ENCODE results near the gene CYB5R3.

The CYB5R3 gene

DNA sequence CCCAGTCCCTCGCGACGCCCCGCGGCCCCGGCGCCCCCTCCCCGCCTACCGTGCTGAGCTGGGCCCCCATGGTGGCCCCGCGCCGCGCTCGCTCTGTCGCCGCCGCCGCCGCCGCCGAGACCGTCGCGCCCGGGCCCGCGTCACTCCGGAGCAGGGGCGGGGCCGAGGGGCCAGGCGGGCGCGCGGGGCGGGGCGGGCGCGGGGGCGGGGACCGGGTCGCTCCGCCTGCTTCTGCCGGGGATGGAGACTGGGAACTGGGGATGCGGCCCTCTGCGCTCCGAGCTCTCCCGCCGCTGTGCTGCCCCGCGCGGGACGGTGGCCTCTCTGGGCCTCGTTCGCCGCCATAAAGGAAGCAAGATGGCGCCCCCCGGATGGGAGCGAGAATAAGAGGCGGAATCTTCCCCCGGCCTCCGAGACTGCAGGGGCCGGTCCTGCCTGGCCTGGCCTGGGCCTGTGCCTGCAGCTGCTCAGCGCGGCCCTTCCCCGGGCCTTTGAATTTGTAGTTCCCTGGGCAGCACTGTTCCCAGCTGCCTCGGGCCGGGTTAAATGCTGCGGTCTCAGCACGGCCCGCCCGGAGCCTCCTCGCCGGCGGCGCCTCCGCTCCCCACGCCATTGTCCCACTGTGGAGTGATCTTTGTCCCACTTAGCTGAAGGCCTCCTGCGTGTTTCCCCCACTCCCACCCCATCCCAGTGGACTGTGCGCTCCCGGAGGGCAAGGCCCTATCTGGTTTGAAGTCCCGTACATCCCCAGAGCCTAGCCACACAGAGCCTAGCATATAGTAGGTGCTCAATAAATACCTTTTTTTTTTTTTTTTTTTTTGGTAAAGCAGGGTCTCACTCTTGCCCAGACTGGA lies at the start of gene CYB5R3:
Gene CYB5R3, minus strand, starts transcription at position 147 of the 854 bp plus-strand sequence. Its CDS starts 77 bp downstream, at position 70.
- peak; percentile 15 to 57 for DNase-seq (ENCODE audit: low read depth in 2 of 2, low spot score in 1 of 2)

DNA sequence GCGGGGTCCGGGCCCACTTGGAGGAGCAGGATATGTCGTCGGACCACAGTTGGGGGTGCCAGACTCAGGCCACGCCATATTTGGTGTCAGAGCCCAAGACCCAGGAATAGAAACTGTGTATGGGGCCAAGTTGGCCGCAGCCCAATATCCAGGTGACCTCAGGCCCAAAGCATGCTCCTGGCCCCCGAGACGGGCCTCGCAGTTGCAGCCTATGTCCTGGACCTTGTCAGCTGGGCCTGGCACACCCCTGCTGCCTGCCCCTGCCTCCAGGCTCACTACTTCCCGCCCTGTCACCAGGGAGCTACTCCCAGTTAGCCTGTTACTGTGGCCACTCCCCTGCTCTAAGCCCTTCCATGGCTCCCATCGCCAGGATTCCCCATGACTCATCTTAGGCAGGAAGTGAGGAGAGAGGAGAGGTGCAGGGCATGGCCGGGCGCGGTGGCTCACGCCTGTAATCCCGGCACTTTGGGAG lies 48.4 kb upstream of the CYB5R3 start:
- no peak for DNase-seq (ENCODE audit: low read depth in 2 of 2, low spot score in 1 of 2)

DNA sequence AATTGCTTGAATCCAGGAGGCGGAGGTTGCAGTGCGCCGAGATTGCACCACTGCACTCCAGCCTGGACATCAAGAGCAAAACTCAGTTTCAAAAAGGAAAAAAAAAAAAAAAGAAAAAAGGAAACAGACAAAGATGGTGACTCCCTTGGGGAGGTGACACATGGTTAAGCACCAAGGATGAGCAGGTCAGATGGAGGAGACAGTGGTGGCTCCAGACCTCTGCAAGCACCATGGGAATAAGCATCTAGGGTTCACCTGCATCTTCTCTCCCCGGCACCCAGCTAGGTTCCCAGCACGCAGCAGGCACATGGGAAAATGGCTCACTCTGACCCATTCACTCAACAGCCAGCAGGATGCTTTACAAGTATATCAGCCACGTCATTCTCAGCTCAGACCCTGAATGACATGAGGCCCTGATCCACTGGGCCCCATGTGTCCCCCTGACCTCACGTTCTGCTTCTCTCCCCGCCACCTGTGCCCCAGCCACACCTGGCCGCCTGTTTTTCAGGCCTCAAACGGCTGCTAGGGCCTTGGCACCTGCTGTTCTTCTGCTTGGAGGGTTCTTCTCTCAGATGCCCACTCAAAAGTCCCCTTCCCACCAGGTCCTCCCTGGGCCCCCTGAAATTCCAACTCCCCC lies 47.3 kb upstream of the CYB5R3 start:
- DNase-seq (ENCODE audit: low read depth in 2 of 2, low spot score in 1 of 2), result no peak

DNA sequence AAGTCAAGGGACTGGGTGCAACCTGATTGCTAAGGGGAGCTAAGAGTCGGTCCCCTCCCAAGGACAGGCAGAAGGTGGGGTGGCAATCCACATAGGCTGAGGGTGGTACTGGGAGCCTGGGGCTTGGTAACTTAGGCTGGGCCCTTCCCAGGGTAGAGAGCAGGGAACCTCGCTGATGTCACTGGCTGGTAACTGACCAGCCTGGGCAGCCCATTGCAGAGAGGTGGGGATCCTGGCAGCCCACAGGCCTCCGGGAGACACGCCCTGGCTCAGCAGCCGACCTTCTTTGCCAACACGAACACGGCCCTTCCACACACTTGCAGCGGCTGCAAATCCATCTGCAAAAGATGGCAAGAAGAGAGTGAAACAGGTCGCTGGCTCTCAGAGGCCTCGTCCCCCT lies 46.1 kb upstream of the CYB5R3 start:
- no peak for DNase-seq (ENCODE audit: low read depth in 2 of 2, low spot score in 1 of 2)

DNA sequence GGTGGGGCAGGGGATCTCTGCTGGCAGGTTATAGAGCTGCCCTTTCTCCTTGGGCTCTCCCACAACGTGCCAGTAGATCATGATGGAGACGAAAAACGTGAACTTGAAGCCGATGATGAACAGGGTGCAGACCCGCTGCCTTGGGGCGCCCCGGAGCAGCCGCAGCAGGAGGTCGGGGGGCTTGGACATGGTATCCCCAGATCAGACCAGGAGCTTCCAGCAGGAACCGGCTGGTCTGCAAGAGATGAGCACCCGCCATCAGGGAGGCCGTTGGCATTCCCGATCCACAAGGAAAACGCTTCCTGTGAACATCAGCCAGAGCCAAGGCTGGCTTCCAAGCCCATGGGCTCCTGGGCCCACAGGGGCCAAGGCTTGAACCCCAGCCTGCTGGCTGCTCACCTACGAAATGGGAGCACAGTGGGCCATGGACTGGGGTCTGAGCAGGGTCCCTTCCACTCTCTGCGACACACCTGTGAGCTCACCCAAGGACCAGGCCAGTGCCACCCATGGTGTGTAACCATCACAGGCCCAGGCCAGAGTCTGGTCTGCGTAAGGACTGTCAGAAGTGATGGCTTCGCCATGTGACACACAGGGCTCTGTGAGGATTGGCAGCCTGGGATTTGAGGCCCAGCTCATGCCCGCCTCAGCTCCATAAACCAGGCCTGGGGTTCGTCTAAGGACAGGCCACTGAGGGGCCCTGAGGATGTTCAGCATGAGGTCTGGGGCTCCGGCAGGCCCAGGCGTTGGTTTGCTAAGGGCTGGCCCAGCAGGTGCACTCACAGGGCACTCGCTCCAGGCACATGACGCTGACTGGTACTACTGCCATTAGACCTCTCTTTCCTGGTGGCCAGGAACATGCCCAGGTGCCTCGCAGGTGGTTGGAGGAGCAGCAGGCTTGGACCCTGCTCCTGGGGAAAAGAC lies 44.8 kb upstream of the CYB5R3 start:
- DNase-seq (ENCODE audit: low read depth in 2 of 2, low spot score in 1 of 2), result no peak

DNA sequence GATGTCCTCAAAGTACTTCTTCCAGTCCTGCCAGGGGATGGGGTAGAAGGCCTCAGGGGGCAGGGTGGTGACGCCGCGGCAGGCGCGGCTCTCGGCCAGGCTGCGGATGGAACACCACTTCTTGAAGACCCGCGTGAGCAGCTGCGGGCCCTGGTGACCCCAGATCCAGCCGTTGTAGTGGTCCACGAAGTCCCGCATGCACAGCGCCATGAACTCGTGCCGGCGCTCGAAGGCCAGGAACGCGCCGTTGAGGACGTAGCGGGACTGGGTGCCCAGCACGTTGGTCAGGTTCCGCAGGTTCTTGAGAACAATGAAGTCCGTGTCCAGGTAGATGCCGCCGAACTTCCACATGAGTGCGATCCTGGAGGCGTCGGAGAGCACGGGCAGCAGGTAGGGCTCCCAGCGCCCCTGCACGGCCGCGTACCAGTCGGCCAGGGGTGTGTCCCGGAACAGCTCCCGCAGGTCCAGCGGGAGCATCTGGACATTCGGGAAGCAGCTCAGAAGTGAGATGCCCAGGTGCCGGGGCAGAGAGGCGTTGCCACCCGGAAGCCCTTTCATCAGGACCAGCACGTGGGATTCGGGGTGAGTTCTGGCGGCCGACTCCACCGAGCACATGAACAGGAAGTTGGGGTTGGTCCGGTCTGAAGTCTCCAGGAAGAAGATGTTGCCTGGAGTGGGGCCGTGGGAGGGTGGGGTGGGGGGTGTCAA lies 44.0 kb upstream of the CYB5R3 start:
- no peak for DNase-seq (ENCODE audit: low read depth in 2 of 2, low spot score in 1 of 2)

DNA sequence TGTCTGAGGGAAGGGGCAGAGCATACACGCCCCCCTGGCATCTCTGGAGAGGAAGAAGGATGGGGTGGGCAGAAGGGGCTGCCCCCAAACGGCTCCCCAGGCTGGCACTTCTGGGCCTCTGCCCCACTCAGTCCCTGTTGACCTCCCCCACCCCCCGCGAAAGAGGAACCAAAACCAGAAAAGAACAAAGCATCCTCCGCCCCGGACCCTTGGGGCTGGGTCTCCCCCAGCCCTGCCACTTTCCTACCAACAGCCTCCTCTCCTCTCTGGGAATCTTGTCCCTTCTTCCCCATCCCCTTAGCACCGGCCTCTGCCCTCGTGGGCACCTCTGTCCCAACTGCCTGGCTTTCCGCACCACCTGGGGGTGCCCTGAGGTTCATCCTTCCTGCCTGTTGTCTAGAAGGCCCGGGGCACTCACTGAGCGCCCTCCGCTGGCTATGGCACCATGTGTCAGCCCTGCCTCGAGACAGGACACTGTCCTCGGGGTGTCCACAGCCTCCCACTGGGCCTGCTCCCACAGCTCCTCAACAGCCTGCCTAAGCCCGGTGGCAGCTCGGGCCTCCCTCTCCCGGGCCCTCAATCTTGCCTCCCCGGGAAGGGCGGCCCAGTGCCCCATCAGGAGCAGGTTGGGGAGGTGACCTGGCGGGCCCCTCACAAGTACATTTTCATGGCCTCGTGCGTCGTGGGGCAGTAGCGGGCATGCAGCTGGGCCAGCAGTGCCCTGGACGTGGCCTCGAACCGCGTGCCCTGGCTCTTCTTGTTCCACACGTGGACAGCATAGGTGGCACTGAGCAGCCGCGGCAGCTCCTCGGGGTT lies 43.3 kb upstream of the CYB5R3 start:
- no peak for DNase-seq (ENCODE audit: low read depth in 2 of 2, low spot score in 1 of 2)

DNA sequence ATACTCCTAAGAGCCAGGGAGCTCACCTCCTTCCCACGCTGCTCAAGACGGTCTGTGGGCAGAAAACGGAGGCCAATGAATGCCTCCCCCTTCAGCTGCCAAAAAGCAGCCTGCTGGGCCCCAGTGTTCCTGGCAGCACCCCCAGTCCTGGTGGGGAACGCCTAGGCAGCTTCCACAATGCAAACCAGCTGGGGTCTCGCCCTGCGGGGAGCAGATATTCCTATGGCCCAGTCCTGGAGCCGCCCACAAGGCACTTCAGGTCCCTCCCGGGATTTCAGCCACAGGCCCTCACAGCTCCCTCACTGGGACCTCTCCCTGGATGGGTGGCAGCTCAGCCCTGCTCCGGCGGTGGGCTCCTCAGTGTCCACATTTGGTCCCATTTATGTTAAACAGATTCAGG lies 42.2 kb upstream of the CYB5R3 start:
- DNase-seq (ENCODE audit: low read depth in 2 of 2, low spot score in 1 of 2), result no peak

DNA sequence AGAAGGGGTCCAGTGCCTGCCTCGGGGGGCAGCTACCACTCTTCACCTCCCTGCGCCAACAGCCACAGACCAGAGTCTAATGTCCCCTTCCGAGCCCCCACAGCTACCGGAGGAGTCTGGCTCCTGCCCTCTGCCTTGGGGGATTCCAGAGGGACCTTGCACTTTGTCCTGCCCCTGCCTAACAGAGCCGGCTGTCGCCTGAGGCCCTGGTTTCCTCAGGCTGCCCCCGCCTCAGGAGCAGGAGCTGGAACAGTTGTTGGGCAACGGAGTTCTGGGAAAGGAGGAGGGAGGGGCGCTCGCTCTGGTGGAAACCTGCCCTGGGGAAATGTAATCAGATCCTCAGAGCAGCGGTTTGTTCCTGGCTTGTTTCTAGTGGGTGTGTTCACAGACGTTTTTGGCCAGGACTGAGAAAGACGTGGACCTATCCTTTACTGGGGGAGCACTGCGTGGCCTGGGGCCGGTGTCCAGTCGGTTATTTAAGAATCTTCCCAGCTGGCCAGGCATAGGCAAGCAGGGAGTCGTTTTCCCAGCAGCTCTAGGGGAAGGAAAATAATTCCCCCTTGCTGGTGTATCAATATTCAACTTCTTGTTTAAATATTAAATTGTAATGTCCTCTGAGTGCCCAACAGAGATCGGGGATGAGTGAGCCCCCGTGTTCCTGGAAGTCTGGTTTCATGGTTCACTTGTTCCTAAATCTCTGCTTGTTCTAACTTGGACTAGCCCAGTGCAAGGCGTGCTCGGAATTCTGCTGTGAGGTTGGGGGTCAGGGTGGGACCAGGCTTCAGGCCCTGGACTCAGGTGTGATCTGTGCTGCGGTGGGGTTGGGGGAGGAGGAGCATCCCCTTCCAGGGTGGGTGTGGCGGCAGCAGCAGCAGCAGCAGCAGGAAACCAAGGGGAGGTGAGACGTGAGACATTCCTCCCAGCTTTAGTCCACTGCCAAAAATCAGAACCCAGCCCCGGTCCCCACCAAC lies 39.3 kb upstream of the CYB5R3 start:
- DNase-seq (ENCODE audit: low read depth in 2 of 2, low spot score in 1 of 2), result no peak

DNA sequence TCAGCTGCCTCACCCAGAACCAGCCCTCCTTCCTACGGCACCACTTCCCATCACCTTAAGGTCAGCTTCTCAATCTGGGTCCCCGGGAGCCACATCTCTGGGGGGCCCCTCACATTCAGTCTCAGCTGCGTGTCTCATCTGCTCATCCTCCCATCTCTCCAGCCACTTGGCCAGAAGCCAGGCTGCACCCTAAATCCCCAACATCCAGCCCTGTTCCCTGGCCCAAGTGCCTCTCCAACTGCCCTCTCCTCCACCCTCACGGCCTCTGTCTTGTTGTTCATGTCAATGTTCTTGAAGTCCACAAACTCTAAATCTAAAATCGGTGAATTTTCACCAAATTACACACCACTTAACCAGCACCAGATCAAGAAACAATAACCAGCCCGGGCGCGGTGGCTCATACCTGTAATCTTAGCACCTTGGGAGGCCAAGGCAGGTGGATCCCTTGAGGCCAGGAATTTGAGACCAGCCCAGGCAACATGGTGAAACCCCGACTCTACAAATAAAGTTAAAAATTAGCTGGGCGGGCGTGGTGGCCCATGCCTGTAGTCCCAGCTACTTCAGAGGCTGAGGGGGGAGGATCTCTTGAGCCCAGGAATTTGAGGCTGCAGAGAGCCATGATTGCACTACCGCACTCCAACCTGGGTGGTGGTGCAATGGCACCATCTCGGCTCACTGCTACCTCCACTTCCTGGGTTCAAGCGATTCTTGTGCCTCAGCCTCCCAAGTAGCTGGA lies 37.7 kb upstream of the CYB5R3 start:
- no peak for DNase-seq (ENCODE audit: low read depth in 2 of 2, low spot score in 1 of 2)

DNA sequence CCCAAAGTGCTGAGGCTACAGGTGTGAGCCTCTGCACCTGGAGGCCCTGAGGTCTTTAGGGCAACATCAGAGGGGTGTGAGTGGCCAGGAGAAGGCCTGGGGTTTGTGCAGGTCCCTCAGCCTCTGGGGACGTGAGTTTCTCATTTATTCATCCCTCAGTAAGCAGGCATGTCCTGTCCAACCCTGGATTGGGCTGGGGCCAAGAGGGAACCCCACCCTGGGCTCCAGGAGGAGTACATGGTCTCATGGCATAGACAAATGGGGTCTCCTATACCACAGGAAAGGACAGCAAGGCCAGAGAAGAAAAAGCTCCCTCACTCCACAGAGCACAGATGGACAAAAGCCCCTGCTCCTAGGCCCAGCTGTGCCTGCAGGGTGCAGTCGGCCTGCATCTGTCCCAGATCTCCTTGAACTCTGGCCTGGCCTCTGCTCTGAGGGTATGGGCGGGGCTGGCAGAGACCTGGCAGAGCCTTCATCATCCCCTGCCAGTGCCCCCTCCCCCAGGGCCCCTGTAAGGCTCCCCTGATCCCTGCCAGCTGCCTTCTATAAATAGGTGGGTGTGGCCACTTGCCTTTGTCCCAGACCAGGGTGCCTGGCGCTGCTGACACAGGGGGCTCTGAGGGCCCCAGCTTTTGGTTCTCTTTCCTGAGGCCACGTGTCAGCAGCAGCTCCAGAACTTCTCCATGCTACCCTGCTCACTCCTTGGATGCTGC lies 36.9 kb upstream of the CYB5R3 start:
- no peak for DNase-seq (ENCODE audit: low read depth in 2 of 2, low spot score in 1 of 2)

DNA sequence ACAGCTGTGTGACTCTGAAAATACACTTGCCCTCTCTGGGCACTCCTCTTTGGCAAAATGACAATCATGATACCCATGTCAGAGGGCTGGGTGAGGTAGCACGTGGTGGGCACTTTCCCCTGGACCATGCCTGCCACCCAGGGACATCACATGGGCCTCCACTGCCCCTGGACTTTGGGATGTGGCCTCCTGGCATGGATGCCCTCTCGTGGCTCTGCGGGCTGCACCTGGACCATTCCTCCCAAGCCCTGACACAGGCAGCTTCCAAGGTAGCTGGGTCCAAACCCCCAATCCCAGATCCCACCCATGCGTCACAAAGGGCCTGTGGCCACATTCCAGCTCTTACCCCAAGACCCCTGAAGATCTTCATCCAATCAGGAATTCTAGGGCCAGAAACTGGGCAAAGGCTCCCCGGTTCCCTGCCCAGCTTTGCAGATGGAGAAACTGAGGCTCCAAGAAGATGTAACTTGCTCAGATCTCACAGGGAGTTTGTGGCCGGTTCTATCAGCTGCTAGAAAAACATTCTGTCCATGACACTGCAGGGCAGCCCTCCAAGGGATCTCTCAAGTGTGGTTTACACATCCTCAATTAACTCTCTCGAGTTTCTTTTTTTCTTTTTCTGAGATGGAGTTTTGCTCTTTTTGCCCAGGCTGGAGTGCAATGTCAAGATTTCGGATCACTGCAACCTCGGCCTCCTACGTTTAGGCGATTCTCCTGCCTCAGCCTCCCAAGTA lies 35.4 kb upstream of the CYB5R3 start:
- DNase-seq (ENCODE audit: low read depth in 2 of 2, low spot score in 1 of 2), result no peak

DNA sequence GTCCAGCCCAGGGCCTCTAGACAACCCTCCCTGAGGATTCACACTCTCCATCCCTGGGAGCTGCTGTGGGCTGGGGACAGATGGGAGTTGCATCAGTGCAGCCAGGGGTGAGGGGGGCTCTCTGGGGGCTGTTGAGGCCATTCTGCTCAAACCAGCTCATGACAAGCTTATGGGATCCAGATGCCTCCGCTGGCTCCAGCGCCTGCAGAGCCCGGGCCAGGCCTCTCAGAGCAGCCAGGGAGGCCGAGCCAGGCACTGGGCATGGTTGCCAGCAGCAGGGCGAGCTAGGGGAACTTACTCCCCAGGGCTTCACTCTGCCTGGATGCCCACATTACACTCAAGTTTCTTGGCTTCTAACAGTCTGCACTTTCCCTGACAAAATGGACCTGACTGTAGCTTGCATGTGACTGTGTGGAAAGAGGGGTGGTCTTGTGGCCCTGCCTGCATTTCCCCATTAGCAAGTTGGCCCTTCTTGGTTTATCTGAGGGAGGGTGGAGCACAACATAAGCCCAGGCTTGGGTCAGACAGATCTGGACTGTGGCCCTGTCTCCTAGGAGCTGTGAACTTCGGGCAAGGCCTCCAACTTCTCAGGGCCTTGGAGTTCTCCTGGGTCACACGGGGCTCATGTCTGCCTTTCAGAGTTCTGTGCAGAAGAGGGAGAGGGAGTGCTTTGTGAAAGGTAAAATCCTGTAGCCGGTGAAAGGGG lies 34.5 kb upstream of the CYB5R3 start:
- DNase-seq (ENCODE audit: low read depth in 2 of 2, low spot score in 1 of 2), result no peak

DNA sequence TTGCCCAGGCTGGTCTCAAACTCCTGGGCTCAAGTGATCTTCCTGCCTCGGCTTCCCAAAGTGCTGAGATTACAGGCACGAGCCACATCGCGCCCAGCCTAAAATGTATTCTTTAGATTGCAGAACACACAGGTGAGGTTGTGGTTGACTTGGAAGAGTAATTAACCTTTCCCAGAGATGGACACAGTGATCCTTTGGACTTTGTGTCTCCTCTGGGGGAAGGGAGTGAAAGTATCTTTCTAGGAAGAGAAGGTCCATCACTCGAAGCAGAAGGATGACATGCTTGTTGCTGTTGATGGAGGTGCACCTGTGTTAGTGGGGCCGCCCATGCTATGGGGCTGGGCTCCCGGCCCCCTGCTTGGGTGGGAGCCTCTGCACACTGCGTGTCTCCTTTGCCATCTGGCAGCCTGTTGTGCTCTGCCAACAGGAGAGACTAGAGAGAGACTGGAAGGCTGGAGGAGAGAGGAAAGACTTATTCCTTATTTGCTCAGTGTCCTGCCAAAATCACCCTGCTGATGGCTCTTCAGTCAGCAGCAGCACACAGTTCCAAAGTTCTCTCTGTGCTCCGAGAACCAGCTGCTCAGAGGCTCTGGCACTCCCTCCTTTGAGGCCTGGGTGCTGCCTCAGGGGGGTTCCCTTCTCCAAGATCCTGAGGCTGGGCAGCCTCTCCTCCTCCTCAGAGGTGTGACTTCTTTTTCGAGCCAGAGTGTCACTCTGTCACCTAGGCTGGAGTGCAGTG lies 33.1 kb upstream of the CYB5R3 start:
- DNase-seq (ENCODE audit: low read depth in 2 of 2, low spot score in 1 of 2), result no peak

DNA sequence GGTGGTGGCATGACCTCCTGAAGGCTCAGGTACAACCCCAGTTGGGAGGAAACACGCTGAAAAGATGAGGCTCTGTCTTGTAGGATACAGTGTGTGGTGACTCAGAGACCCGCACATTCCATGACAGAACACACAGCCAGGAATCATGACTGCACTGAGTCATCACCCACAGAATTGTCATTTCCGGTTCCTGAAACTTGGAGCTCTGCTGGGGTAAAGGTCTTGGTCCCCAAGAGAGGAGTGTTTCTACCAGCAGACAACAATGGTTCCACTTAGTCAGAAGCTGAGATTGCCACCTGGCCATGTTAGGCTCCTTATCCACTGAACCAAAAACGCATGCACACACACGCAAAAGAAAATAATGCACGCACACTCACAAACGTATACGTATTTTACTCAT lies 31.5 kb upstream of the CYB5R3 start:
- DNase-seq (ENCODE audit: low read depth in 2 of 2, low spot score in 1 of 2), result no peak

DNA sequence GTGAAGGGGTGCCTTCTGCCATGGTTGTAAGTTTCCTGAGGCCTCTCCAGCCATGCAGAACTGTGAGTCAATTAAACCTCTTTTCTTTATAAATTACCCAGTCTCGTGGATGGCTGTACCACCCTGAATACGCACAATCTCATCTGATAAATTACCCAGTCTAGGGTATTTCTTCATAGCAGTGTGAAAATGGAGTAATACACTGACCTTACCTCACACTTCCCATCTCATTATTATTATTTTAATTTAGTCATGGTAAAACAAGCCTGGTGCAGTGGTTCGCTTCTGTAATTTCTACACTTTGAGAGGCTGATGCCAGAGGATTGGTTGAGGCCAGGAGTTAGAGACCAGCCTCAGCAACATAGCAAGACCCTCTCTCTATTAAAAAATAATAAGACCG lies 30.5 kb upstream of the CYB5R3 start:
- no peak for DNase-seq (ENCODE audit: low read depth in 2 of 2, low spot score in 1 of 2)

All from stimulated activated CD8-positive, alpha-beta memory T cell treated with anti-CD3 and anti-CD28 coated beads, Interleukin-4, amount 100 ng/mL, for 4 hours (primary cell).